NCI-H460 (cell line): ENCODE results near the gene PRKN. TPM values are rescaled to one million over a fixed set of nuclear protein-coding genes. Genes with fewer than 3 reads are reported as not detected.

ENCODE experiments used
- DNase-seq: peaks from one replicate; pipeline ENCODE4 v3.0.0-alpha.2; 2016; ENCODE audit warnings: low read depth; ENCODE audit errors: extremely low read depth
- total RNA-seq: library from RNA; depleted of rRNA; stranded (reverse); fragments of >200 nt; shearing (Covaris generic); gene quantifications from 2 replicates; pipeline ENCODE4 v1.2.3, GENCODE V29; 2014

PRKN gene
- total RNA-seq, 1 experiment from 2014 or later, result 20.4 TPM

DNA sequence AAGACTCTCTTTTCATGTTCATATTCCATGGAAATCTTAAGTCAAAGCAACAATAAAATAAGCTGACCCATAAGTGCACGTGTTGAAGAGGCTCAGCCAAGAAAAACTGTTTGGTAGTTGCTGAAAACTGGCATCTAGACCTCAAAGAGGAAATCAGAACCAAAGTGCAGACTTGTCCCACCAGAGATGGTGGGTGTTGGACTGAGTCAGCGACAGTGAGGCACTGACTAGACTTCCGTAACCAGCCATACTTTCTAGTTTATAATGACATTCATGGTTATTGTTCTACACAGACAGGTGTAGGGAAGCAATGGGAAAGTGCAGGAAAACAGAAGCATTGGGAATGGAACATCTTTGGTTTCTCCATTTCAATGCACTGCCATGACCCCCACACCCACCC is 1278.0 kb downstream of the PRKN start:
- DNase-seq, result no peak

DNA sequence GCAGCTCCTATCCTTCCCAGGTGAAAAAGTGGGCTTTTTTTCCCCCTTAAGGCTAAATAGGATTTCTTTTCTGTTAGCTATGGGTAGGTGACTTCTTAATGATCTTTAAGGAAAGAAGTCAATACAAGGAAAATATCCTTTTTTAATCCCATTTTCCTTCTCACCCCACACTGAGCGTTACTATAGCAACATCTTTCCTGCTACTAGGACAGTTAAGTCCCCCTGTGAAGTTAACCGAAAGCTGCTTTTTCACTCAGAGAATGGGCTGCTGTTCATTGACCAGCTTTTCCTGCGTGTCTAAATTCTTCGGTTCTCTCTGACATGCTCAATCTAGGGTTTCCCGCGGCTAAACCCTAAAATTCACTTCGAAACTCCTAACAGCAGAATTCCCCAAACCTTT is 1280.6 kb downstream of the PRKN start:
- DNase-seq, result no peak

DNA sequence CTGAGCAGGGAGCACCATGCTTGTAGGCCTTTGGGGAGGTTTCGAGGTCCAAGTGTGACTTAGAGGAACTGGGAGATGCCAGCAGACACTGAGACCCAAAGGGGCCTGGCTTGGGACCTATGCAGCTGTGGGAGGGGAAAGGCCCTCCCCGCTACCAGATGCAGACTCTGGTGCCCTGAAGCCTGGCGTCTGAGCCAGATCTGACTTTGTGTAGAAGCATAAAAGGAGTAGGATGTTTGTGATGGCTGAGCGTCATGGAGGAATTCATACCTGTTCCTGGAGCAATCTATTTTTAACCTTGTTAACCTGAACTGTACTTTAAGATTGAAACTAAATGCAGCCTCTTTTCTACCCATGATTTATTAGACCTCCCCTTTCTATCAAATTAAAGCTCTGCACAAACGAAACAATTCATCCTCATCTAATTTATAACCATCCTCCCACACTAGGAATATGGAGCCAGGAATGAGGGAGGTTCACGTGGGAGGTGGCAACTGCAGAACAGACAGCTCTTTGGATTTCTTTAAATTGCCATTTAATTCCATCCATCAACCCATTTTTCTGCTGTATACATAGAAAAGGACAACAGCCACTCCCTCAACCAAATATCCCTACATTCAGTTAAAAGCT is 1281.2 kb downstream of the PRKN start:
- no peak for DNase-seq

DNA sequence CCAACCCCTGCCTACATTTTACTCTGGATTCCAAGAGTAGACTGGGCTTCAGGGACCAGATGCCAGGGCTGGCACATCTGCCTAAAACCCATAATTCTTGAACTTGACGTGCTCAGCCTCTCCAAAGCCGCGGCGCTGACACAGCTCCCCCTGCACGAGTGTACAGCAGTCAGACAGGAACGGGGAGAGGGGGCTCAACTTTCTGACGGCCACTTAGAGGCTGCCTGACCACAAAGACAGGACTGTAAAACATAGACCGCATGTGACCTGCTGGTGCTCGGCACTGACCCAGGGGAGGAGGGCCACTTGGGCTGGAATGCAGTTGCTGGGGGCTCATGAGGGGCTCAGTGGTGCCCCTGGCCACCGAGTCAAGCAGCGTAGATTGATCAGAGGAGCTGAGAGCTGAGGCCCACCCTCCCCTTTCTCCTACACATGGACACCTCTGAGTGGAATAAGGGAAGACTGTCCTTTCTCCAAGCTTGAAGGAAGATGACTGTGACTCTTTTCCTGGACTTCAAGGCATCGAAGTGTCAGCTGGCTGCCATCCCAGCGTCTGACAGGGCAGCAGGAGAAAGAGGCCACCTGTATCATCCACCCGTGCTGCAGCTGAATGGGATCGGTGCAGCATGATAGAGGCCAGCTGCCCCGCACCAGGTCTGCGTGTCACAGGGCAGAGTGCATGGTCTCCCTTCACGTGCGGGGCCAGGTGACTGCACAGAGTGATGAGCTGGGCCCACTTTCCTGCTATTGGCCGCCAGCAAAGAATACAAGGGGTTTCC is 1282.4 kb downstream of the PRKN start:
- DNase-seq, result no peak

DNA sequence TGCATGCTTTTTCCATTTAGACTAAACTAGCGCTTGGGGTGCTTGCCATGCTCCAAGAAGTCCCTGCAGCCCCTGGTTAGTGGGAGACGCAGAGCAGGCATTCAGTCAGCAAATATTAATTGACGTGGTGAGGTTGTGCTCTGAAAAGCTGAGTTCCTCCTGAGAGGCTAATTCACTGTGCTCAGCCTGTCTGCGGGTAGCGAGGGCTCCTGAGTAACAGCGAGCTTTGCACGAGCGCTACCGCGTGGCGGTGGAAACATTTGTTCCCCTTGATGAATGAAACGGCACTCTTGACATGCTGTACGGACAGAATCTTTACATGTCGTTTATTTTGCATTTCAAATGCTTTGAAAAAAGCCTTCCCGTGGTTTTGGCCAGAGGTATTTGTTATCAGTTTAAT is 1283.1 kb downstream of the PRKN start:
- DNase-seq, result no peak

DNA sequence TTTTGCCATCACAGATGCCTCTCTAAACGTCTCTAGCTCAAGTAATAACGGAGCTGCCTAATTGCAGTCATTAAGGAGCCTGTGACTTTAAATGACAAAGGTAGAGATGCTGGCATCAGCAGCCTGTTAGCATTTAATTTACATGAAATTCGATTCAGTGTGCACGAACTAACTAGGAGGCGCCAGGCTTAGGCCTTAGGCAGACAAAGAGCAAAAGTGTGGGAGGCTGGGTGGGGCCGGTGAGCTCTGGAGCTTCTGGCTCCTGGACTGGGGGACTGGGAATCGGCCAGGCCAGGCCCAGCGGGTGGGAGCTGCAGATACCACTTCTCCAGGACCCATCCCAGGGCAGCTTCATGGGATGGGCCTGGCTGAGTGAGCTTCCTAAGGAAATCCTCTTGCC is 1283.7 kb downstream of the PRKN start:
- DNase-seq, result no peak

DNA sequence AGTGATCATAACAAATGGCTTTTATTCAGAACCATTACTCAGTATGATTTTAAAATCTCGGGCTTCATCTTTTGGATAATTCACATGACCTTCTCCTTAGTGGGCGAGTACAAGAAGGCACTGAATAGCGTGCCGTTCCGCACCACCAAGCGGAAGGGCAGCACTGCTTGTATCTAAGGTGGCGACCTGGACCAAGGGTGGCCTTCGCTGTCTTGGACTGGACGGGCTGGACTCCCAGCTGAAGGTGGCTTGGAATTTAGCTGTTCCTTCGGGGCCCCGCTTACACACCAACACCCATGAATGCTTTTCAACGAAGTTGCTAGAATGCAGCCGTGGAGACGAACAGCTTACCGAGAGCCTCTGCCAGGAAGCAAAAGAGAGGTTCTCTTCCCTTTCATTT is 1285.1 kb downstream of the PRKN start:
- no peak for DNase-seq

DNA sequence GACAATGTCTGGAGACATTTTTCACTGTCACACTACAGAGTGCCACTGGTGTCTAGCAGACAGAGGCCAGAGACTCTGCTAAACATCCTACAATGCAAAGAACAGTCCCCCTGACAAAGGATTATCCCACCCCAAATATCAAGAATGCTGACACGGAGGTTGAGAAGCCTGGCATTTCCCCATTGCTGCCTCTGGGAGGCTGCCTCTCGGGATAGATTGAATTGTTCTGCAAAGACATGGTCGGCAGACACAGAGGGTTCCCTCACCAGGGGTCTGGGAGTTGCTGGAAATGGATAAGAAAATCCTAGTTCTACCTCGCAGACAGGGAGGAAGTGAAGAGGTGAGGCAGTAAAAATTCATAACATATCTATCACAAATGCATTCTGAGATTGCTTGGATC is 1287.3 kb downstream of the PRKN start:
- no peak for DNase-seq

DNA sequence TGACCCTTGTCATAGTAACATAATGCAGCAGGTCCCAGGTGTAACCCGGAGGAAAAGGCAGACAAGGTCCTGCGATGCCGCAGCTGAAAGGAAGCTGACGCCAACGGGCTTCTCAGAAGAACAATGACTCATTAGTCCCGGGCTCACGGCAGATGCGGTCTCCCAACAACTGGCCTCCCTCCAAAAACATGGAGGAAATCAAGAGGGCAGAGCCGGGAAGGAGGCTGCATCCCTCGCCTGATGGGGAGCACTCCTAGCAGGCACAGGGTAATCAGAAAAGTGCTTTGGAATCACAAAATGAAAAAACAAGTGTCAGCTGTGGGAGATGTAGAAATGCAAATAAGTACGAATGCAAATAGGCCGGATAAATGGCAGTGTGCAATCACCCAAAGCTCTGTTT is 1288.5 kb downstream of the PRKN start:
- peak; percentile 44 for DNase-seq

DNA sequence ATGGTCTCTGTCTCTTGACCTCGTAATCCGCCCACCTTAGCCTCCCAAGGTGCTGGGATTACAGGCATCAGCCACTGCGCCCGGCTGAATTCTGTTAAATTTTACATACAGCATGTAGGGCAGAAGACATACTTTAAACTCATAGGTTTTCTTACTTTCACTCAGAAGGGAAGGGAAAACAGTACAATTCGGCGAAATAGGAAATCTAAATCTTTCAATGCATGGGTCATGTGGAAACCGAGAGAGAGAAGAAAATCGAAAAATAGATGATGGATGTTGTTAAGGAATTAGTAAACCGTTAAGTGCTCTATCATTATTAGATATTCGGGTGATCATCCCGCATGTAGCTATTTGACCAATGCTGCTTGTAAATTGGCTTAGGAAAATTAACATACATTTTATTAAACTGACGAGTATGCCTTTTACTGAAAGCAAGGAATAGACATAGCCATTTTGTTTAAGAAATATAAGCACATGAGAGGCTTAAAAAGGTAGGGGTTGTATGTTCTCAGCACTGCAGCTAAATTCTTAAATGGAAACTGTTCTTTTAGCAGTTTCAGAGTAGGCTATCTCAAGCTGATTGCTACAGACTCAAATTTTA is 1289.0 kb downstream of the PRKN start:
- no peak for DNase-seq

DNA sequence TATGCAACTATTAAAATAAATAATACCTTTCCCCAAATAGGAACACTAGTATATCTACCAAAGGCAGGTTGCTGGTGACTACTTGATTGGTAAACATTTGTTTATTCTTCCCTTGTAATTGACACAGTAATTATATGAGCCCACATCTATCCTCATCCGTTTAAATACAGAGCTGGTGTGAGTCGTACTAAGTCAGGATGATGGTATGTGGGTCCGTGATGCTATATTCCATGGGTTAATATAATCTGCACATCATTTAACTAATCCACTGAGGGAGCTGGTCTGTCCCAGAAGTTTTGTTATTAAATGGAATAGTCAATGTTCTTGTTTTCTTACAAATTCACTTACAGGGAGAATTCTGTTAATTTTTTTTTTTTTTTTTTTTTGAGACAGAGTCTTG is 1289.7 kb downstream of the PRKN start:
- DNase-seq, result no peak

DNA sequence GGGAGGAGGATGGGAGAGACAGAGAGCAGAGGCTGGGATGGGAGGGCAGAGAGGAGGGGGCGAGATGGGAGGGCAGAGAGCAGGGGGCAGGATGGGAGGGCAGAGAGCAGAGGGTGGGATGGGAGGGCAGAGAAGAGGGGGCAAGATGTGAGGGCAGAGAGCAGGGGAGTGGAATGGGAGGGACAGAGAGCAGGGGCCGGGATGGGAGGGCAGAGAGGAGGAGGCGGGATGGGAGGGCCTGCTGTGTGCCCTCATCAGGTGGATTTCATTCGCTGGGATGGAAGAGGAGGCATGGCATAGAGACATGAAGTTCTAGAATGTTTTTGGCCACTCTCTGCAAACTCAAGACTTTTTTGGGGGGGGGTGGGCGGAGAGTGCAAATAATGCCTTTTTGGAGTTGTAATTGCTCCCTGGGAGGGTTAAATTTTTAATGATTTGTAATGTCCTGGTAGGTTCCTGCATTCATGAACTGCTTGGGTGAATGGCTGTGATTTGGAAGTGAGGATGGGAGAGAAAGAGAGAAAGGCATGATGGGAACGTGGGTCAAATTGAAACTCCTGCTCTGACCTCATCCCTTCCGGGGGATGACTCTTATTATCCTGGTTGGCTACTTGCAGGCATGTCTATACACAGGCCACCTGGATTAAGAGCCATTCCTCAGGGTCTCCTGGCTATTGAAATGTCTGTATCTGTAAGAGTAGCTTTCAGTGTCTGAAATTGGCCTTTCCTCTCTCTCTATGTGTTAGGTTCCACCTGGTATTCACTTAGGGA is 1291.3 kb downstream of the PRKN start:
- no peak for DNase-seq

DNA sequence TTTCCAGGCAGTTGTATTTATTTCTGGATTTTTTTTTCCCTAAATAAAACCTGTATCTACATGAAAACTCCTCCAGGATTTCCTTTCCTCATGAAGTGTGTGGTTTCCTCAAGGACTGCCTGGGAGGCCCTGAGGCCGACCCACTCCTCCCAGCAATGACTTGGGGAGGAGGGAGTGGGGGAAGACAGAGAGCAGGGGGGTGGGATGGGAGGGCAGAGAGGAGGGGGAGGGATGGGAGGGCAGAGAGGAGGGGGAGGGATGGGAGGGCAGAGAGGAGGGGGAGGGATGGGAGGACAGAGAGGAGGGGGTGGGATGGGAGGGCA is 1291.9 kb downstream of the PRKN start:
- DNase-seq, result no peak

DNA sequence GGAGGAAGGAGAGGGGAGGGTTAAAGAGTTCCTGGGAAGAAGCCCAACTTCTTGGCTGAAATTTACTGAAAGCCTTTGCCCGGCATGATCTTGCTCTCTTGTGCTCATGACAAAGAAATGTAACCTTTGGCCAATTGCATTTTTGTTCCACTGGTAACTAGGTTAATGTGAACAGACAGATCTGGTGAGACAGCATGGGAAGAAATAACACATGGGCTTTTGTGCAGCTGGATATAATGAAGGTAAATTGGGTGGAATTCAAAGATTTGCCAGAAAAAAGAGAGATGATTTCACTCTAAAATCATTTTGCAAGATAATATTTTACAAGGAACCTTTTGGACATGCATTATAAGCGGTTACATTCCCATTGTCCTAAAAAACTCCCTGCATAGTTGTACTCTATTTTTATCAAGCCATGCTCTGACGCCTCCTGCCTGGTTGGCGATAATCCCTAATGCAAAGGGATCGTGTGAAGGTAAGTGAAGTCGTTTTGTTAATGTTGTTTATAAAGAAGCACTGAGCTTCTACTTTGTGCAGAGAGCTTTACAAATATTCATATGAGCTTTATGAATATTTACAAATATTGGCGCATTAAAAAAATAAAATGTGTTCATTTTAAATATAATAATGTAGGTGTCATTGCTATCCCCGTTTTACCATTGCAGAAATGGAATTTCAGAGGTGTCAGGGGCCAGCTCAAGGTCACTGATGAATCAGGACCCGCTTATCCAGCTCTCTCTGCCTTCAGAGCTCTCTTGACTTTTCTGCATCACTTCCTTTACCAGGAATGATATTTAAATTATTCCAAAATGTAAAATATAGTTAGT is 1292.4 kb downstream of the PRKN start:
- DNase-seq, result no peak

DNA sequence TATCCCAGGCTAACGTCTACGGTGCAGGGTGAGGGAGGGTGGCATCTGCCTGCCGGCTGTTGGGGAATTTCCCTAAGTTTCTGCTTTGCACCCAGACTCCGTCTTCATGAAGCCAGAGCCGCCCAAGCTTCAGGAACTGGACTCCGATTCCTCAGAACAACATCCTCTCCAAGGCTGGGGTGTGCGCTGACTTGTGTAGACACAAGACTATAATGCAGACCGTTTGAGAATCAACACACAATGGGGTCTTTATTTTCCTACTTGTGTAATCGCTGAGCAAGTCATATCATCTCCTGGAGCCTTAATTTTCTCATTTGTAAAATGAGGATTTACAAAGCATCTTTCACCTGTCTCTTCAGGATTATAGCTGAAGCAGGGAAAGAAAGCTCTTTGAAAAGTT is 1293.2 kb downstream of the PRKN start:
- no peak for DNase-seq

DNA sequence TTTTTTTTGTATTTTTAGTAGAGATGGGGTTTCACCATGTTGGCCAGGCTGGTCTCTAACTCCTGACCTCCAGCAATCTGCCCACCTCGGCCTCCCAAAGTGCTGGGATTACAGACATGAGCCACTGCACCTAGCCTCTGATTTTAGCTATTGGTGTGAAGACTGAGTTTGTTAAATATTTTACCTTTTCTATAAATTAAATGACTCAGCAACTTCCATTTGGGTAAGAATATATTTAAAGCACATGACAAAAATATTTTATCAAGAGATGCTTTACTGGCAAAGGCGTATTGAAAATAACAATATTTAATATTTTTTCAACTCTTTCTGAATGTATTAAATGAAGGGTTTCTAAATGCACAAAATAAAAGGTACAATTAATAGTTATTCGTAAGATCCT is 1295.0 kb downstream of the PRKN start:
- DNase-seq, result no peak

DNA sequence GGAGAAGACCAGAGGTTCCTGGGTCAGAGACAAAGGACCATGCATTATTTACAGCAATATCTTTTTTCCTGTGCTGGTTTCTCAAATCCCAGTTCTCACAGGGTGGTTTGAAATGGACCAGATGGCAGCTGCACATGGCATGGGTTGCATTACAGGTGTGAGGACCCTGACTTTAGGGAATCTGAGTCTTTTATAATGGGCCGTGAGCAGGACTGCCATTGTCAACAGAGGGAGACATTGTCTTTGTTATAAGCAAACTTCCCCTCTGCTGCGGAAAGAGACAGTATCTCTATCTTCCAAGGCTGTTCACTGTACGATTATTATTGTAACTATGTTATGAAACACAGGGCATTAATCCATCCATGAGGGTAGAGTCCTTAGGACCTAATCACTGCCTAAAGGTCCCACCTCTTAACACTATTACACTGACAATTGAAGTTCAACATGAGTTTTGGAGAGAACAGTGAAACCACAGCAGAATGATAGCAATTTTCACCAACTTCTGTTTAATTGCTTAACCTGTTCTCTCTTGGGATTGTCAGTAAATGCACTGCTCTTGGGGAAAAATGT is 1297.6 kb downstream of the PRKN start:
- no peak for DNase-seq

DNA sequence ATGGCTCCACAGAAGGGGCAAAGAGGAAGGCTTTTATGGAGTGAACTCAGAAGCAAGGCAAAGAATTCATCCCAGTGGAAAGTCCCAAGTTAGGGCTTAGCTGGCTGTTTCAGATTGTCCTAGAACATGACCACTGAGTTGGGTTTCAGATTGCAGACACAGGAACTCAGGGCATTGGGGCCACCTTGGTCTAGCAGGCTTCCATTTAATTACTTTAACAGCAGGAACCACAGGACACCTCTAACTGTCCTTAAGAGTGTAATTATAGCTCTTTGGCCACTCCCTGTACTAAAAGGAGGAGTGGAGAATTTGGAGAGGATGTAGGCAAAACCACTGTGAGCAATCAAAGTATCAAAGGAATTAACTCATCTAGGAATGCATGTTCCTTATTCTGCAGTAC is 1303.1 kb downstream of the PRKN start:
- DNase-seq, result no peak

DNA sequence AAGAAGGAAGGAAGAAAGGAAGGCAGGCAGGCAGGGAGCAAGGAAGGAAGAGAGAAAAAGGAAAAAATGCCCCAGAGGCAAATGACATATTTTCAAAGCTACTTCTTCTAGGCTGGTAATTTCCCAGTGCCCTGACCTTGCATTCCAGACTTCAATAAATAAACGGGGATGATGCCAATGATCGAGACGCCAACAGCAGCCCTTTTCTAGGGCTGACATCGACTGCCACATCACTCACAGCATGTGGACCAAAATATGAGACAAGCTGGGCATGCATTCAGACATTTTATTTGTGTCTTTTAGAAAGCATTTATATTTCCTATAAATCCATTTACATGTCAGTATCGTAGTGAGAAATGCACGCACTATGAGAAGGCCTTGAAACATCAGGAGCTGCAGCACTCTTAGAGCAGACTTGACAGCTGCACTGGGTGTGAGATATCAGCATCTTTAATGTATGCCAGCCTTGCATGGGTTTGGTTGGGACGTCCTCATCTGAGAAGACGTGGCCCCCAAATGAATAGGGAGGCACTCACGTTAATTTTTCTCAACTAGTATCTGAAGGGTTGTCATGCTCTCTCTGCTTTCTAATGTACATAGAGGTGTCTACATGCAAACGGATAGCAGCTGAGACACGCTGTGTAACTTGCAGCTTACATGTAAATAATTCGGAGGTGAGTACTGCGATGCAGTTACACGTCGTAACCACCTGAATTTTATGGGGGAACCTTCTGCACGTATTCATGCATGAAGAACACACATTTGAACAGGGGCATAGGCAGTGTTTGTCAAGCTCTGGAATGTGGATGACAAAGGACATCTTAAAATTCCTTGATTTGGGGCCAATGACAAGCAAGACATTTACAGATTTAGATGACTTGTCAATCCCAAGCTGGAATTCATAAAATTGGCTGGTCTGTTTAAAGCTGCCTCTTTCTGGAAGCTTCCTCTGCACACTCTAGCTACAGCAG is 1304.6 kb downstream of the PRKN start:
- DNase-seq, result no peak
